Measurements from ENCODE around the gene USF3. TPM values are rescaled to one million over a fixed set of nuclear protein-coding genes. Genes with fewer than 3 reads are reported as not detected.

The USF3 gene
- polyA plus RNA-seq, 3 donors = 1.6 to 4.5 (median 3.3) TPM

DNA sequence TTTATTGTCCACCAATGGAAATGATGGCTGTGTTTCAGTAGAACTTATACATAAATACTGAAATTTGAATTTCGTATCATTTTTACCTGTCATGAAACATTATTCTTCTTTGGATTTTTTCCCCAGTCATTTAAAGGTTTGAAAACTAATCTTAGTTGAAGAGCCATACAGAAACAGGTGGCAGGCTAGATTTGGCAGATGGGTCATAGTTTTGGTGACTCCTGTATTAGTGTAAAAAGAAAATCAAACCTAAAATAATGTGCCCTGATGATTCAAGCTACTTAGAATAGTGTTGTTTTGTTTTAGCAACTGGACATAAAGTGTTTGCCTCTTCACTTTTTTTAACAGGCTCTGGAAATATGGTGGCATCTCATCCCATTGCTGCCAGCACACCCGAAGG is 95.2 kb downstream of the USF3 start:
- no peaks in the 10 kb centered on the region for H3K36me3 Mint-ChIP-seq

DNA sequence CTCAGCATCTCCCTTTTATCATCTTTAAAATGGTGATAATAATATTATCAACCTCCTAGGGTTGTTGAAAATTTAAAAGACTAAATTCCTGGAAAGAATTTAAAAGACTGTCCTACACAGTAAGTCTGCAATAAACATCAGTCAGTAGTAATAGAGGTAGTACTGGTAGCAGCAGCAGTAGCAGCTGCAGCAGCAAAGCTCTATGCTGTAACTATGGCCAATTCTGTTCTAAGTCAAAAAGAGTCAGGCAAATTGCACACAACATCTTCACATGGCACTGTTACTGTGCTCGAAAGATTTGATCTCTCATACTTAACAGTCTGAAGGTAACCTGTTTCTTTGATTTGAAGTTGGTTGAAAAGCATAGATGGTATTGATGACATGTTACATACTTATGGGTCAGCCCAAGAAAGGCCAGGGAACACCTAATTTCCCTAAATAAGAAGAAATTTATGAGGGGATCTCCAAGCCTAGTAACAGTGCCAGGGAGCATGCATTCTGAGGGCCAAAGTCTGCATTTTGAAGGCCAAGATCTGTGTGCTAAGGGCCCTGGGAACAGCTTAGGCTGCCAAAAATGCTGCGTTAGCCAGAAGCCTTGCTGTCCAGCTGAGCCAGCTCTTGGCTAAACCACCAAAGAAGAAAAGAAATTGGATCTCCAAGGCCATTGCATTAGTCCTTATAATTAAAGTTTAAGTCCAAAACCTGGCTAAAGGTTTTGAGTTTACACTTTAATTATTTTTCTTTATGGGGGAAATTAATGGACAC is 95.8 kb downstream of the USF3 start:
- no peaks in the 10 kb centered on the region for H4K20me1 ChIP-seq (ENCODE audit: insufficient read depth, low read length)
- no peak overlapping the region for H3K4me3 ChIP-seq (replicated peaks in 1 of 3; ENCODE audit: low read depth in 2 of 3, low read length in 3 of 3)
- Mint-ChIP-seq H3K27ac (no peak overlapping the region), H3K4me1 (peaks cover 3% of the 10 kb centered on the region), H3K9me3 (no peaks in the 10 kb centered on the region), H3K4me3 (no peak overlapping the region), H3K36me3 (no peaks in the 10 kb centered on the region), H3K27me3 (ENCODE audit: low read depth in 3 of 3) (no peaks in the 10 kb centered on the region)
- H3K9ac ChIP-seq (ENCODE audit: insufficient read depth, low read length, poor library complexity, severe bottlenecking) = no peak overlapping the region
- TF ChIP-seq, protein P1, sequence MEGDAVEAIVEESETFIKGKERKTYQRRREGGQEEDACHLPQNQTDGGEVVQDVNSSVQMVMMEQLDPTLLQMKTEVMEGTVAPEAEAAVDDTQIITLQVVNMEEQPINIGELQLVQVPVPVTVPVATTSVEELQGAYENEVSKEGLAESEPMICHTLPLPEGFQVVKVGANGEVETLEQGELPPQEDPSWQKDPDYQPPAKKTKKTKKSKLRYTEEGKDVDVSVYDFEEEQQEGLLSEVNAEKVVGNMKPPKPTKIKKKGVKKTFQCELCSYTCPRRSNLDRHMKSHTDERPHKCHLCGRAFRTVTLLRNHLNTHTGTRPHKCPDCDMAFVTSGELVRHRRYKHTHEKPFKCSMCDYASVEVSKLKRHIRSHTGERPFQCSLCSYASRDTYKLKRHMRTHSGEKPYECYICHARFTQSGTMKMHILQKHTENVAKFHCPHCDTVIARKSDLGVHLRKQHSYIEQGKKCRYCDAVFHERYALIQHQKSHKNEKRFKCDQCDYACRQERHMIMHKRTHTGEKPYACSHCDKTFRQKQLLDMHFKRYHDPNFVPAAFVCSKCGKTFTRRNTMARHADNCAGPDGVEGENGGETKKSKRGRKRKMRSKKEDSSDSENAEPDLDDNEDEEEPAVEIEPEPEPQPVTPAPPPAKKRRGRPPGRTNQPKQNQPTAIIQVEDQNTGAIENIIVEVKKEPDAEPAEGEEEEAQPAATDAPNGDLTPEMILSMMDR (IDR thresholded peaks at IDR 0.05) = no peak
- no peaks in the 10 kb centered on the region for H3K9me3 ChIP-seq (replicated peaks in 1 of 2; ENCODE audit: control insufficient read depth in 1 of 2, insufficient read depth in 1 of 2, low read length in 2 of 2)
- H3K27me3 ChIP-seq (ENCODE audit: control insufficient read depth in 2 of 2, insufficient read depth in 2 of 2, low read length in 2 of 2) = no peaks in the 10 kb centered on the region
- no peak overlapping the region for H3K27ac ChIP-seq (ENCODE audit: low read depth in 1 of 2, low read length in 2 of 2)
- no peak overlapping the region for H2AFZ ChIP-seq (ENCODE audit: insufficient read depth, low read depth, low read length, poor library complexity, severe bottlenecking)
- intact Hi-C loops (cut with micrococcal nuclease) = no loop called here
- H3K36me3 ChIP-seq (replicated peaks in 1 of 2; ENCODE audit: control insufficient read depth in 1 of 2, insufficient read depth in 2 of 2, low read length in 2 of 2) = no peaks in the 10 kb centered on the region
- no peaks in the 10 kb centered on the region for H3K4me1 ChIP-seq (ENCODE audit: control insufficient read depth in 1 of 2, insufficient read depth in 2 of 2, low read length in 2 of 2)
- no peak for DNase-seq
- no peaks in the 10 kb centered on the region for H3K79me2 ChIP-seq (ENCODE audit: insufficient read depth, low read length)
- WGBS (ENCODE audit: insufficient coverage) = 100% methylated on average over 1 of the region's 2 CpGs
- no peak overlapping the region for H3K4me2 ChIP-seq (replicated peaks; ENCODE audit: extremely low read depth, low read length, poor library complexity, severe bottlenecking)

More for the DNA sequence above, 95.2 kb downstream of the USF3 start:
- no CpG with 5 or more reads among the region's 2 CpGs for WGBS (ENCODE audit: insufficient coverage)
- Histone ChIP-seq H3K9ac (ENCODE audit: insufficient read depth, low read length, poor library complexity, severe bottlenecking) (no peak overlapping the region), H3K4me2 (replicated peaks; ENCODE audit: extremely low read depth, low read length, poor library complexity, severe bottlenecking) (no peak overlapping the region), H3K27ac (ENCODE audit: low read depth in 1 of 2, low read length in 2 of 2) (no peak overlapping the region), H2AFZ (ENCODE audit: insufficient read depth, low read depth, low read length, poor library complexity, severe bottlenecking) (no peak overlapping the region), H4K20me1 (ENCODE audit: insufficient read depth, low read length) (no peaks in the 10 kb centered on the region), H3K4me1 (ENCODE audit: control insufficient read depth in 1 of 2, insufficient read depth in 2 of 2, low read length in 2 of 2) (no peaks in the 10 kb centered on the region), H3K4me3 (replicated peaks in 1 of 3; ENCODE audit: low read depth in 2 of 3, low read length in 3 of 3) (no peak overlapping the region), H3K9me3 (replicated peaks in 1 of 2; ENCODE audit: control insufficient read depth in 1 of 2, insufficient read depth in 1 of 2, low read length in 2 of 2) (no peaks in the 10 kb centered on the region), H3K36me3 (replicated peaks in 1 of 2; ENCODE audit: control insufficient read depth in 1 of 2, insufficient read depth in 2 of 2, low read length in 2 of 2) (no peaks in the 10 kb centered on the region), H3K27me3 (ENCODE audit: control insufficient read depth in 2 of 2, insufficient read depth in 2 of 2, low read length in 2 of 2) (no peaks in the 10 kb centered on the region), H3K79me2 (ENCODE audit: insufficient read depth, low read length) (no peaks in the 10 kb centered on the region)
- Mint-ChIP-seq H3K27me3 (ENCODE audit: low read depth in 3 of 3) (no peaks in the 10 kb centered on the region), H3K27ac (no peak overlapping the region), H3K9me3 (no peaks in the 10 kb centered on the region), H3K4me1 (peaks cover 3% of the 10 kb centered on the region), H3K4me3 (no peak overlapping the region)
- TF ChIP-seq, protein P1 (IDR thresholded peaks at IDR 0.05) = no peak
- no peak for DNase-seq
- intact Hi-C loops (cut with micrococcal nuclease) = no loop called here

Small RNAs within 50 kb of the gene (small RNA-seq; reads per million reads assigned to genes)
- gene RN7SL767P (ENCODE audit: insufficient read length, low read depth) = not detected

Other genes starting within 250 kb of the USF3 start
- 1 to 10 TPM; 2.3 to 3.7 (median 3.1) TPM for gene SPICE1, start 181.5 kb downstream of the USF3 start, polyA plus RNA-seq
- gene SIDT1, start 164.1 kb downstream of the USF3 start, polyA plus RNA-seq = 1 to 10 TPM; 3.2 to 7.1 (median 4.0) TPM
- gene NAA50, start 49.6 kb upstream of the USF3 start, polyA plus RNA-seq = 100 to 1,000 TPM in 1 of 3 donors, 10 to 100 TPM in 2; 32.2 to 105 (median 80.0) TPM
- 100 to 1,000 TPM in 2 of 3 donors, 10 to 100 TPM in 1; 35.1 to 295 (median 254) TPM for gene ATP6V1A, start 50.4 kb upstream of the USF3 start, polyA plus RNA-seq
- gene GRAMD1C, start 142.1 kb upstream of the USF3 start, polyA plus RNA-seq = under 1 TPM; 0.13 to 0.29 (median 0.27) TPM